SH-SY5Y (cell line): ENCODE data around the gene SLC41A1.

Experiments used
- GATA2 ChIP-seq: IDR thresholded peaks from 2 replicates; pipeline ENCODE4 v1.6.1; 2011; ENCODE audit warnings: mild to moderate bottlenecking, low read depth, low read length
- GATA3 ChIP-seq: IDR thresholded peaks from 2 replicates; pipeline ENCODE4 v1.6.1; 2011; ENCODE audit warnings: low read depth, mild to moderate bottlenecking, low read length, moderate library complexity

The SLC41A1 gene

GRCh38 chr1:205785446-205785845 is 27.6 kb downstream of the SLC41A1 start:
- TF ChIP-seq GATA3 (no peak), GATA2 (no peak)

- TF ChIP-seq GATA2, result no peak
- TF ChIP-seq GATA3, result no peak
Observed at GRCh38 chr1:205783904-205784303, 29.1 kb downstream of the SLC41A1 start.

GRCh38 chr1:205783433-205783795 is 29.6 kb downstream of the SLC41A1 start:
- TF ChIP-seq GATA3 (no peak), GATA2 (no peak)

GRCh38 chr1:205782627-205783432 is 30.2 kb downstream of the SLC41A1 start:
- TF ChIP-seq GATA2 (no peak), GATA3 (no peak)

DNA sequence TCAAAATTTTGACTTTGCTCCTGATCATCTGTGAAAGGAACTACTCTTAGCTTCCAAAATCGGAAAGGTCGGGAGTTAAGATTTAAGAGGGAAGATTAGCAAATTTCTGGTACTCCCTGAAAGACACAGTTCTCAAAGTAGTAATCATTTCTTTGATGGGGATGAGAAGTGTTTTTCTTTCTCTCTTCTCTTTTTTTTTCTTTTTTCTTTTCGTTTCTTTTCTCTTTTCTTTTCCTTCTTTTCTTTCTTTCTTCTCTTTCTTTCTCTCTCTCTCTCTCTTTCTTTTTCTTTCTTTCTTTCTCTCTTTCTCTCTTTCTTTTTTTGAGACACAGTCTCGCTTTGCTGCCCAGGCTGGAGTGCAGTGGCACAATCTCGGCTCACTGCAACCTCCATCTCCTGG is 32.7 kb downstream of the SLC41A1 start:
- no peak for TF ChIP-seq GATA2

DNA sequence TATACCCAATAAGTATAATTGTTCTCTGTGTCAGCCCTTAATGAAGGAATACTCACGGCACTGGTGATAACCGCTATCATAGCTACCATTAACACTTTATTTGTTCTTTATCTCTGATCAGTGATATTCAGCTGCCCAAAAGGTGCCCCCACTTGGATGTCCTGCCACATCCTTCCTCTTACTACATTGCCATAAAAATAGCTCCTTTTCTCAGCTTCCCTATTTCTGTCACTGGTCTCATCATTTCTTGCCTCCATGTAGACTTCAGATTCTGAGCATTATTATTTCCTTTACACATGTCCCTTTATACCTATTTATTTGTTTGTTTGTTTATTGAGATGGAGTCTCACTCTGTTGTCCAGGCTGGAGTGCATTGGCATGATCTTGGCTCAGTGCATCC is 35.0 kb downstream of the SLC41A1 start:
- TF ChIP-seq GATA3 (no peak), GATA2 (no peak)

- TF ChIP-seq GATA3 (no peak), GATA2 (no peak)
Observed at GRCh38 chr1:205775717-205776056, 37.3 kb downstream of the SLC41A1 start.

- TF ChIP-seq GATA2, result no peak
- no peak for TF ChIP-seq GATA3
Observed at GRCh38 chr1:205775015-205775716, 37.8 kb downstream of the SLC41A1 start, which contains the start of gene RAB29. Gene RAB29, minus strand, starts transcription at chr1:205775482. Its CDS starts 526 bp downstream, at chr1:205774956.

DNA sequence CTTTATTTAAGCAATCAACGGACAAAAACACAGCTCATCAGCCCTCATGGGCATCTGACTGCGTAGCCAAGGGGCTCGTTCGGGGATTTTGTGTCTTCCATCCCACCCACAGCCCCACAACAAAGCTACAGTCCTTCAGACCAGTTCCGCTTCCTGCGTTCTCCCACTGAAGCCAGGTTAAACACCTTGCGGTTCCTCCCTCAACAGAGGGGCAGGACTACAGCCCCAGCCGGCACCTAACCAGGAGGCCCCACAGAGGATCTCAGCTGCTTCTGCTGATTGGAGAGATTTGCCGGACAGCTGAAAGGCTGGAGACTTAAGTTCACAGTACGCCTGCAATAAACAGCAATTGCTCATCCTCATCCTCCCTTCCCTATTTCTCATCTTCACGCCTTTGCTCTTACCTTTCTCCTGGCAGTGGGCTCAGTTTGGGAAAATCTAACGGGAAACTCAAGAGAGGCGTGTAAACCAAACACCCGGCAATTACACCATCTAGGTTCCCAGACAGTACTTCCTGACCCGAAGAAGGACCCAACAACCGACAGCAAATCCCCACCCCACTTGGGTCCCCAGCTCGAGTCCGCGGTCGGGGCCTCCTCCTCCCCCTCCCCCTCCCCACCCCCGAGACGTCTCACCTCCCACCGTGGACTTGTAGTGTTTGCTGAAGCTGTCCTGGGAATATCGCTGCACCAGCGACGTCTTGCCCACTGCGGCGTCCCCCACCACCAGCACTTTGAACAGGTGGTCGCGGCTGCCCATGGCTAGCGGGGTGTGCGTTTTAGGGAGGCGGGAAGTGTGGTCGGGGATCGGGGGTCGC is 38.6 kb downstream of the SLC41A1 start:
- TF ChIP-seq GATA2 (no peak), GATA3 (no peak)

DNA sequence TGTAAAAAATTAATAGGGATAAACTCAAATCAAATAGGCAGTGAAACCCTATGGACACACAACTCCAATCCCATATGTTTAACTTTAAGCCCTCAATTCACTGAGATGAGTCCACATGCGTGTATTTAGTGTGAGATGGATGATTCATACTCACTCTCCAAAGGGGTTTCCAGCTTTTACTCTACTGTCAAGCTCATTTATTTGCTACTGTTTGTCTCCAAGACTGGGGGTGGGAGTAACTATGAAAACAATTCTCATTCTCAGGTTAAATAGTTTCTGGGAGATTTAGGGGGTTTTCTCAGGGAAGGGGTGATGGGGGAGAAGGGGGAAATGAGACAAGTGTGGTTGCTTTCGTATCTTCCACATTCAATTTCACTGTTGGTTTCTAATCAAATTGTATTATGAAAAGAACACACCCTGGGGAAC is 40.4 kb downstream of the SLC41A1 start:
- no peak for TF ChIP-seq GATA3
- no peak for TF ChIP-seq GATA2

DNA sequence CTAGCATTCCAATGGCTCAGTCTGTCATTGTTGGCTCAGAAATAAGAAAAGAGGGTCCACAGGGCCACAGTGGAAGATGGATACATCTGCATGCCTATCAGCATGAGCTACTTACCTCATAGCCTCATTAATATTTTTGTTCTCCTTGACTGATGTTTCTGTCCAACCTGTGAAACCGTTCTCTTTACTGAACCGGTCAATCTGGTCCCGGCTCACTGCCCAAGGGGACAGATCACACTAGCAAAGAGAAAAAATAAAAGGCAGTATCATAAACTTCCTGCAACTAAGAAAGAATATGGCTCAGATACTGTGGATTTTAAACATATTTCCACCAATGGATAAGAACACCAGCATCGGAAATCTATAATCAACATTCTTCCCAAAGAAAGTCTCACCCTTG is 42.4 kb downstream of the SLC41A1 start:
- TF ChIP-seq GATA2, result no peak
- no peak for TF ChIP-seq GATA3

DNA sequence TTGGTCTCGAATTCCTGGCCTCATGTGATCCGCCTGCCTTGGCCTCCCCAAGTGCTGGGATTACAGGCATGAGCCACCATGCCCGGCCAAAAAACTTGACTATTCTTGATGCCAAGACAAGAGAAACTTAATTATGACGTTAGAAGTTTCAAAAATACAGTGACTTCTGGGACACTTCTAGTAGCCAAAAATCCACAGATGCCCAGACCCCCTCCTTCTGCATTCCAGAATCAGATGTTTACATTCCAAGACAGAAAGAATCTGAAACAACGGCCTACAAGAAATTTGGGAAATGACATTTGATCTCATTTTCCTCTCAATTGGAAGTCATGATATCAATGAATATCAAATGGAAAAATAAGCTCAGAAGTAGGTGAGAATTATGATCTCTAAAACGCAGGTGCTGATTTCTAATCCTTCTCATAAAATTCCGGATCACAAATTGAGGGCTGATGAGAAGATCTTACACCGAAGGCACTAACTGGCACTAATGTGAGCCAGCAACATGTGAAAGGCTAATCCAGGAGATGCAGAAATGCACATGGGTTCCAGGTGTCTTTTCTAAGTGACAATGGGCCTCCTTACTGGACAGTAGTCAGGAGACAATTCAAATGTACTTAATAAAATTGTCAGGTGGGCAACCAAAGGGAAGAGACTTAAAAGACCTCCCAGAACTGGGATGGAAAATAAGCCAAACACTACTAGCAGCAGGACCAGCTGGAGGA is 43.2 kb downstream of the SLC41A1 start:
- TF ChIP-seq GATA2, result no peak
- no peak for TF ChIP-seq GATA3

GRCh38 chr1:205767248-205767647 is 45.8 kb downstream of the SLC41A1 start:
- TF ChIP-seq GATA2, result no peak
- TF ChIP-seq GATA3, result no peak

GRCh38 chr1:205766570-205766969 is 46.4 kb downstream of the SLC41A1 start:
- TF ChIP-seq GATA3, result no peak
- no peak for TF ChIP-seq GATA2
